CD4-positive, alpha-beta T cell treated with Interleukin-6 at 100 ng/mL for 8 hours (primary cell): Measurements from ENCODE around the gene TMED9.
"Not testable (repeated sequence)": the region's sequence is repeated elsewhere in the genome, so short reads cannot be mapped to it uniquely, and the experiment has no call there.

Experiments used
- DNase-seq: peaks from one replicate; pipeline ENCODE4 v3.0.0-alpha.2; 2020; ENCODE audit warnings: mixed read lengths, low spot score

The TMED9 gene

DNA sequence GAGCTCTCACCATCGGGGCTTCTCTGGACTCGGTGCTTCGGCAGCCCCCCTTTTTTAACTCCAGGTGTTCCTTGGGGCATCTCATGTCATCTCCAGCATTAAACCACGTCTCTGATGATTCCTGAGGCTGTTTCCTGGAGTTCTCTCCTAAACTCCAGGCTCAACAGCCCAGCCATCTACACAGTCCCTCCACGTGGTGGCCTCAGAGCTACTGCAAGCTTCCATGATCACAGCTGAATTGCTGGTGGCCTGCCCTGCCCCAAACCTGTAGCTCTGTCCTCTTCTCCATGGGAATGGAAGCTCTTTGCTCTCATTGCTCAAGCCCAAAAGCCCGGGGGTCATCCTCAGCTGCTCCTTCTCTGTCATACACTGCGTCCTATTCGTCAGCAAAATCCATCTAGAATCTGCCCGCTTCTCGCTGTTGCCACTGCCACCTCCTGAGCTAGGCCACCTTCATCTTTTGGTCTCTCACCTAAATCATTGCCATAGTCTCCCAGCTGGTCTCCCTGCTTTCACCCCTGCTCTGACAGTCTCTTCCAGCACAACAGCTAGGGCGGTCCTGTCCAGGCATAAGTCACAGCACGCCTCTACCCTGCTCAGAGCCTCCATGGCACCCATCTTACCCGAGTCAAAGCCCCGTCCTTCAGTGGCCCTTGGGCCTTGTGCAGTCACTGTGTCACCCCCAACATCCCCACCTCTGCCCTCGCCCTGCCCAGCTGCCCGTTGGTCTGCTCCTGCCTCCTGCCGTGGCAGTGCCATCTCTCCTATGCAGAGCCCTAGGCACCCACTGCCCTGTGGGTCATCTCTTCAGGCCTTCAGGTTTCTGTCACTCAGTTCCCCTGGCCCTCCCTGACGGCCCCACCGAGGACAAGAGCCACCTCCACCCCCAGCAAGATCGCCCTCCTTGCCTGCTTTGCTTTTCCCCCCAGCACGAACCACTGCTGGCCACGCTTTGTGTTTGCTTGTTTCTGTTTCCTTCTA, 14.4 kb downstream of the TMED9 start:
- no peak for DNase-seq

DNA sequence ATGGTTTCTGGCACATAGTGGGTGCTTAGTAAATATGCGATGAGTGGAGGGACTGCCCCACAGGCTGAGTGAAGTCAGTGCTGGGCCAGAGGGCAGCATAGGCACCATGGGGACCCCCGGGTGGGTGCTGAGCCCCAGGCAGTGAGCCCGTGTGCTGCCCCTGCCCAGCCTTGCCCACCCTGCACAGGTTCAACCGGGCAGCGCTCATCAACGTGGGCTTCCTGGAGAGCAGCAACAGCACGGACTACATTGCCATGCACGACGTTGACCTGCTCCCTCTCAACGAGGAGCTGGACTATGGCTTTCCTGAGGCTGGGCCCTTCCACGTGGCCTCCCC, 15.1 kb downstream of the TMED9 start:
- no peak for DNase-seq

DNA sequence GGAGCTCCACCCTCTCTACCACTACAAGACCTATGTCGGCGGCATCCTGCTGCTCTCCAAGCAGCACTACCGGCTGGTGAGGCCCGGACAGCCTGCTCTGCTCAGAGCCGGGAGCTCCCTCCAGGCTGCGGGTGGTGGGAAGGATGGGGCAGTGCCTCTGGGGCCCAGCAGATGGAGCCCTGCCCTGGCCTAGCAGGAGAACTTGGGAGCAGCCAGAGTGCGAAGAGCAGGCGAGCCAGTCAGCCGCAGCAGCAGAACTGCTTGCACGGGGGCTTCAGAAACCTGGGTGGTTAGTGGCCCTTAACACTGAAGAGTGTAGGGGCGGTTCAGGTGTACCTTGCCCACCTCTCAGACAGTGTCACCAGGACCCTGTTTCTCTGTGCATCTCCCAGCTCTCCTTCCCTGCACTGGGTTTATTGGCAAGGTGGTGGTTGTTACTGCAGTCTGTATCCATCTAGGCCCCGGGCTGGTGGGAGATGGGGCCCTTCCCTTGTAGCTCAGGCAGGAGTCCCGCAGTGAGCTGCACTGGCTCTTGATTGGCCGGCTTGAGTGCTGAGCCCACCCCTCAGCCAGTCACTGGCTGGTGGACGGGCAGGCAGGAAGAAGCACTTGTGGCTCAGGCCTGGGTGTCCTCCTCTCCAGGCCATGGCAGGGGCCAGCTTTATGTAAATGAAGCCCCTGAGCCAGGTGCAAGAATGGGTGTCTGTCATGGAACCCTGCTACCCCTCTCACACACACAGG, 15.6 kb downstream of the TMED9 start:
- peak; percentile 61 for DNase-seq

DNA sequence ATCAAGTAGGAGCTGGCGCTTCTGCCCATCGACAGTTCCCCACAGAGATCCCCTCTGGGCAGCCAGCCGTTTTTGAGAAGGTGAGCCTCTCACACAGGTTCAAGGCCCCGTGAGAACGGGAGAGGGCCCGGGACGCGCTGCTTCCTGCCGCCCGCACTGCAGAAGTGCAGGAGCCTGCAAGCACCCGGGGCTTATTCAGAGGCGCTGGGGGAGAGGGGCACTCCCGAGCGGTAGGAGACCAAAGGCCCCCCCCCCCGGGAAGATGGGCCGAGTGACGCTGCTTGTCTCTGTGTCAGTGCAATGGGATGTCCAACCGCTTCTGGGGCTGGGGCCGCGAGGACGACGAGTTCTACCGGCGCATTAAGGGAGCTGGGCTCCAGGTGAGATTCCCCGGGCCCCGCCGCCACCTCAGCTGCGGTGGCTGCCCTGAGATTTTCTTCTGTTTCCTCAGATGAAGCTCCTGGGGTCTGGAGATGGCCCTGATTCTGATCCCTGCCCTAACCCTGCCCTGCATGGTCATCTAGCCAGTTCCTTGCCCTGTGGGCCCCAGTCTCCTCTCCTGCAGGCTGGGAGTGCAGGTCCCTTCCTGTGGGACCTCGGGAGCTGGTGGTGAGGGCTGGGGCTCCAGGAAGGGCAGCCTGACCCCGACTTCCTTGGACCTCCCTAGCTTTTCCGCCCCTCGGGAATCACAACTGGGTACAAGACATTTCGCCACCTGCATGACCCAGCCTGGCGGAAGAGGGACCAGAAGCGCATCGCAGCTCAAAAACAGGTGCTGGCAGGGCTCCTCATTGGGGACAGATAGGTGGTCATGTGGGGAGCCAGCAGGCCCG, 16.5 kb downstream of the TMED9 start:
- DNase-seq, result no peak

DNA sequence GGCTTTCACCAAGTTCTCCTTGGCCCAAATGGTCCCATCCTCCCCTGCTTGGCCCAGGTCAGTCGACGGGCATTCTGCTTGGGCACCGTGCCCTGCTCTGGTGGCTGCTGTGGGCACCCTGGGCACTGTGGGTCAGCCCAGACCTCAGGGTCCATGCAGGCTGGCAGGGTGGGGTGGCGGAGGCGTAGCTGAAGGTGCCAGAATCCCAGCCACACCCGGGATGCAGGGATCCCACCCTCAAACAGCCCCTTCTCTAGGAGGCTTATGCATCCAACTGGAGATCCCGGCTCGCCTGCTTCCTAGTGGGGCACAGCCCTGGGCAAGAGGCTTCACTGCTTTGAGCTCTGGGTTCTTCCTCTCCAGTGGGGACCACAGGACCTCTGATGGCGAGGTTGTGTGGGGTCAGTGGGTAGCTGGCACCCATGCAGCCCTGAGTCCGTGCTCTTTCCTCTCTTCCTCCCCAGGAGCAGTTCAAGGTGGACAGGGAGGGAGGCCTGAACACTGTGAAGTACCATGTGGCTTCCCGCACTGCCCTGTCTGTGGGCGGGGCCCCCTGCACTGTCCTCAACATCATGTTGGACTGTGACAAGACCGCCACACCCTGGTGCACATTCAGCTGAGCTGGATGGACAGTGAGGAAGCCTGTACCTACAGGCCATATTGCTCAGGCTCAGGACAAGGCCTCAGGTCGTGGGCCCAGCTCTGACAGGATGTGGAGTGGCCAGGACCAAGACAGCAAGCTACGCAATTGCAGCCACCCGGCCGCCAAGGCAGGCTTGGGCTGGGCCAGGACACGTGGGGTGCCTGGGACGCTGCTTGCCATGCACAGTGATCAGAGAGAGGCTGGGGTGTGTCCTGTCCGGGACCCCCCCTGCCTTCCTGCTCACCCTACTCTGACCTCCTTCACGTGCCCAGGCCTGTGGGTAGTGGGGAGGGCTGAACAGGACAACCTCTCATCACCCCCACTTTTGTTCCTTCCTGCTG, 17.4 kb downstream of the TMED9 start:
- no peak for DNase-seq

DNA sequence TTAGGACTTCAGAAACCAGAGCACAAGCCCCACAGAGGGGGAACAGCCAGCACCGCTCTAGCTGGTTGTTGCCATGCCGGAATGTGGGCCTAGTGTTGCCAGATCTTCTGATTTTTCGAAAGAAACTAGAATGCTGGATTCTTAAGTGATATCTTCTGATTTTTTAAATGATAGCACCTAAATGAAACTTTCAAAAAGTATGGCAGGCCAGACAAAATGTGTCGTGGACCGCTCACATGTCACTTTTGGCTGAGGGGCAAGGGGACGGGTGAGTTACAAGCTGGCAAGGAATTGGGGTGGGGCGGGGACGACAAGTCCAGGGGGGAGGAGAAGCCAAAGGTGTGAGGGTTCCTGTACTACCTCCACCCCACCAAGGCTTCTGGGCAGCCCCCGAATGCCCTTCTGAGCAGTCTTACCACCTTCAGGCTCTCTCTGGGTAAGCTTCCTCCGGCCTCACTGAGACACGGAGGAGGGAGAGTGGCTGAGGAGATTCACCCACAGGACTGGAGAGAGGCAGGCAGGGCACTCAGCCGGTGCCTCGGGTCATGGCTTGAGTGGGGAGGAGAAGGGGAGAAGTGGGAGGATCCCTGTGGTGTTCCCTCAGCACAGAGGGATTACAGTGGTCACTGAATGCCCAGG, 18.2 kb downstream of the TMED9 start:
- DNase-seq, result no peak

DNA sequence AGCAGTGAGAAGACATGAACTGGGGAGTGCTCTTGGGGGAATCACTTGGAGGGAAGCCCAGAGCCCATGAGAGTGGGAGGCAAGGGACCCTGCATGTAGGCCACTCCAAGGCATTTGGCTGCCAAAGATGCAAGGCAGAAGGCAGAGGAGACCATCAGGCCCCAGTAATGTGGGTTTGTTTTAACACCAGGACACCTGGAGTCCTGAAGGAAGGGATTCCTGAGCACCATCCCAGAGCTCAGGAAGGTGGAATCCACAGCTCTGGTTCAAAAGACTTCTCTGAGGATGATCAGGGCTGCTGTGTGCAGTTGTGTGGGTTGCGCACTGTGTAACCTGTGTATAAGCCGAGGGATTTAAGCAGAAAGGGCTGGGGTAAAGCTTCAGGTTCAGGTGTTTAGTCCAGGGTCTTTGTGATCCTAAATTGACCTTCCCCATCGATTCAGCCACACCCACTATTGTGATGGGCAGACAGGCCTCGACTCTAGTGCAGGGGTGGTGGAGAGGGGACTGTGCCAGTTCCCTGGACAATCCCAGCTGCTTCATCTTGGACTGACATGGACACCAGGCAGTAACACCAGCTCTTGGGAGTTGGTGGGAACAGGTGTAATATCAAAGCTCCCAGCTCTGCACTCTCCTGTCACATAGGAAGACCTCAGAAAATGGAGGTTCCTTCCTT, 18.9 kb downstream of the TMED9 start:
- DNase-seq, result no peak

DNA sequence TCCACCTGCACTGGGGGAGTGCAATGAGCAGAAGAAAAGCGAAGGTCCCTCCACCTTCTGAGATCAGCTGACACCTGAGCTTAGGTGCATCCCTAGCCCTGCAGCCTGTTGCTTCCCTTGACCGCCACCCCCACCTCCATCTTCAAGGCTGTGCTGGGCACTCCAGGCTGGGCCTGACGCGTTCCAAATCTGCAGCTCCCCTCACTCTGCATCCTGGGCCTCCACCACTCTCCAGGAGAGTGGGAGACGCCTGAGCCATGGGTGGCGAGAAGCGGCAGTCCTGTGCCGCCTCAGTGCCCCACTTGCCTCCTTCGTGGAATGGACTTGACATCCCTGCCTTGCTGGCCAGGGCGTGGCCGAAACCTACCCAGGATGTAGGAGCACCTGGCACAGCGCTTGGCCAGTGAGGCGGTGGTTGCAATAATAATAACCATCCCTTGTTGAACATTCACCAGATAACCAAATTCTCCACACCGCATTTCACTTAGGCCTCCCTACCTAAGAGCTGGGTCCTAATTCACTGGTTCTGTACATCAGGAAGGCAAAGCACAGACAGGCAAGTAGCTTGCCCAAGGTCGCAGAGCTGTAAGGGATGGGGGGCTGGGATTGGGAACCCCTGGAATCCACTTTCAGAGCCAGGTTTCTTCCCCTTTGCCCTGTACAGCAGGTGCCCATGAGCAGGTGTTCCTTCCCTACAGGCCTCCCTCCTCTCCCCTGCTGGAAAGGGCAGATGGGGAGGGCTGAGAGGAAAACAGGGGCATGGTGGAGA, 19.6 kb downstream of the TMED9 start:
- no peak for DNase-seq

DNA sequence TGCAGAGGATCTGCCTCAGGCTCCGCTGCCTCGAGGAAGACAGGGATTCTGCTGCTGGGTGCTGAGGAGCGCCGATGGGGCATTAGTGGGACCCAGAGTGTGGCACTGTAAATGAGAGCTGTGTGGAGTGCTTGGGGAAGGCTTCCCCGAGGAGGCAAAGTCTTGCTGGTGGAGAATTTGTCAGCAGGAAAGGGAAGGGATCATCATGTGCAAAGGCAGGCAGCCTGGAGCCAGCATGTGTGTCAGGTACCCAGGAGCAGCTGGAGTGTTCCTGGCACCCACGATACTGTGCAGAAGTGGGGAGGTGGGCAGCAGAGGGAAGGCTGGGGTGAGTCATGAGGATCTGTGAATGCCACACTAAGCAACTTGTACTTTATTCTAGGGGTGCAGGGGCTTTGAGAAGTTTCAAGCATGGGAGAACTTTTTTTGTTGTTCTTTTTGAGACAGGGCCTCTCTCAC, 20.2 kb downstream of the TMED9 start:
- no peak for DNase-seq

DNA sequence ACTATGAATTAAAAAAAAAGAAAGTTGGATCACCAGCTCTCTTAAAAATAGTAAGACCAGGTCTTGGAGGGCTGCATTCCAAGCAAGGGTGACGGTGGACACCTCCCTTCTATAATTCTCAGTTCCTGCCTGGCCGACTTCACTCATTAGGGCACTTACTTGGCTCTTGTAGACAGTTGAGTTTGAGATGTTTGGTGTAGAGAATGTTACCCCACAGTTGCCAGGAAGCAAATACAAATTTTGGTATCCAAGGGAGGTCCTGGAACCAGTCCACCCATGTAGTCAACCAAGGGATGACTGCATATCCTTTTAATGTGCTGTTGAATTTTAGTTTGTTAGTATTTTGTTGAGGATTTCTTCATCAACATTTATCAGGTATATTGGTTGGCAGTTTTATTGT, 28.6 kb downstream of the TMED9 start:
- no peak for DNase-seq

DNA sequence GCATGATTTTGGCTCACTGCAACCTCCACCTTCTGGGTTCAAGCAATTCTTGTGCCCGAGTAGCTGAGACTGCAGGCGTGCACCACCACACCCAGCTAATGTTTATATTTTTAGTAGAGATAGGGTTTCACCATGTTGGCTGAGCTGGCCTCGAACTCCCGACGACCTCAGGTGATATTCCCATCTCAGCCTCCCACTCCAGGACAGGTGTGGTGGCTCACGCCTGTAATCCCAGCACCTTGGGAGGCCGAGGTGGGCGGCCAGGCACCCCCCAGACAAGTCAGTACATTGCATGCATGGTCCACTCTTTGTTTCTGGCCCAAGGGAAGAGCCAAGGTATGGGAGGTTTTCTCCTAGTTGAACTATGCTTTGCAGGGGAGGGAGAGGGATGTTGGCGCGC, 32.2 kb downstream of the TMED9 start:
- DNase-seq, result not testable (repeated sequence)

DNA sequence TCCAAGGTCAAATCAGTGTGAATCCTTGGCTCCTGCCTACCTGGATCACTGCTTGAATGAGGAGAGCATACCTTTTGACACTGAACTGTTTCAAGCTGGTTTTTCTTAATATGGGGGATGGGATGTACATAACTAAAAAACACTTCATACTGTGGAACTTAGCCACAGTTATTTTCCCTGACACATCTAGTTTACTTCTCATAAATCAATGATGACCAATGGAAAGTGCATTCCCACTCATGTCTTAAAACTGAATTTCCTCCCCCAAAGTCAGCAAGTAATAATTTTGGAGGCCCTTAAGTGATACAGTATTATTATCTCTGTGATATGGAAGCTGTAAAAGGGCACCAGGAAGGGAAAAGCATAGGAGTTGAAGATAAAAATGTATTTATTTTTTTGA, 38.2 kb downstream of the TMED9 start:
- DNase-seq, result not testable (repeated sequence)

DNA sequence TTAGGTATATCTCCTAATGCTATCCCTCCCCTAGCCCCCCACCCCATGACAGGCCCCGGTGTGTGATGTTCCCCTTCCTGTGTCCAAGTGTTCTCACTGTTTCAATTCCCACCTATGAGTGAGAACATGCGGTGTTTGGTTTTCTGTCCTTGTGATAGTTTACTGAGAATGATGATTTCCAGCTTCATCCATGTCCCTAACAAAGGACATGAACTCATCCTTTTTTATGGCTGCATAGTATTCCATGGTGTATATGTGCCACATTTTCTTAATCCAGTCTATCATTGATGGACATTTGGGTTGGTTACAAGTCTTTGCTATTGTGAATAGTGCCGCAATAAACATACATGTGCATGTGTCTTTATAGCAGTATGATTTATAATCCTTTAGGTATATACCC, 42.9 kb downstream of the TMED9 start:
- DNase-seq, result not testable (repeated sequence)

DNA sequence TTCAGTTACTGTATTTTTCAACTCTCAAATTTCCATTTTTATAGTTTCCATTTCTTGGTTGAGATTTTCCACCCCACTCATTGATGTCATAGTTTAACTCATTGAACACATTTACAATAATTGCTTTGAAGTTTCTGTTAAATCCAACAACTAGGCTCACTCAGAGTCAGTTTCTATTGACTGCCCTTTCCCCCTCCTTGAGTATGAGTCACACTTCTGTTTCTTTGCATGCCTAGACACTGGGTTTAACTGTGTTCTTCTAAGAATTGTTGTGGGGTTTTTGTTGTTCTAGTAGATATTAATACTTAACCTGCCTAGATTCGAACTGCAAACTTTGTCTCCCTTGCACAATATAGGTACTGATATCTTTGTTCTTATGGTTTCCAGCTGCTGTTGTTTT, 53.5 kb downstream of the TMED9 start:
- not testable (repeated sequence) for DNase-seq
